ENCODE data around the gene UBE2F. TPM values are rescaled to one million over a fixed set of nuclear protein-coding genes. Genes with fewer than 3 reads are reported as not detected.

UBE2F gene
- total and polyA plus RNA-seq, 2 donors (not counting 1 experiment from before 2014, with no cell fraction given), result 53.7 to 113 TPM

DNA sequence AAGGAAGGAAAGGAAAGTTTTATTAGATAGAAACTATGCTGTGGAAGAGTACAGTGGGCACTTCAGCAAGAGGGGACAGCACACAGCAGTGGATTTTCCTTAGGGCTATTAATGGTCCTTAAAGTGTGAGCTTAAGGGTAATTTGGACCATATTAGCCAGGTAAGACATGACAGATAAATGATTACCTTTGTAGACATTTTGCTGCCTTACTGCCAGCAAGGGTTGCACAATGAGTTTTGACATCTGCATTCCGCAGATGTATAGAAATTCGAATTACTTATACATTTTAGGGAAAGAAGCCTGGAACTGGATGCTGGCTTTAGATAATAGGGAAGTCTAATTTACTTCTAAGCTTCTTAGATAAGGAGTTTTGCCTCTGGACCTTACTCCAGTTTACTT is 14.0 kb upstream of the UBE2F start:
- Histone ChIP-seq H3K79me2 (ENCODE audit: control insufficient read depth, insufficient read depth, low read length) (no peaks in the 10 kb centered on the region), H3K9me3 (ENCODE audit: control insufficient read depth, insufficient read depth, low read depth, low read length) (no peaks in the 10 kb centered on the region), H4K20me1 (ENCODE audit: control insufficient read depth, extremely low read depth, insufficient read depth, low read length) (no peaks in the 10 kb centered on the region), H3K36me3 (ENCODE audit: control insufficient read depth, insufficient read depth, low read length) (no peaks in the 10 kb centered on the region), H3K4me1 (ENCODE audit: control insufficient read depth, extremely low read depth, insufficient read depth, low read length) (no peaks in the 10 kb centered on the region), H3K9ac (ENCODE audit: insufficient read depth, low read length) (no peak overlapping the region), H3K4me2 (ENCODE audit: extremely low read depth, insufficient read depth, low read length) (no peak overlapping the region), H3K27ac (ENCODE audit: insufficient read depth, low read length) (no peak overlapping the region), H2AFZ (ENCODE audit: low read length) (no peak overlapping the region), H3K27me3 (ENCODE audit: control insufficient read depth, insufficient read depth, low read length) (peaks cover 20% of the 10 kb centered on the region), H3K4me3 (replicated peaks in 1 of 4; ENCODE audit: control extremely low read depth in 1 of 4, insufficient read depth in 1 of 4, low read depth in 3 of 4, low read length in 4 of 4) (no peak overlapping the region)
- DNase-seq (ENCODE audit: low read depth in 2 of 2), result no peak
- TF ChIP-seq, protein P1, sequence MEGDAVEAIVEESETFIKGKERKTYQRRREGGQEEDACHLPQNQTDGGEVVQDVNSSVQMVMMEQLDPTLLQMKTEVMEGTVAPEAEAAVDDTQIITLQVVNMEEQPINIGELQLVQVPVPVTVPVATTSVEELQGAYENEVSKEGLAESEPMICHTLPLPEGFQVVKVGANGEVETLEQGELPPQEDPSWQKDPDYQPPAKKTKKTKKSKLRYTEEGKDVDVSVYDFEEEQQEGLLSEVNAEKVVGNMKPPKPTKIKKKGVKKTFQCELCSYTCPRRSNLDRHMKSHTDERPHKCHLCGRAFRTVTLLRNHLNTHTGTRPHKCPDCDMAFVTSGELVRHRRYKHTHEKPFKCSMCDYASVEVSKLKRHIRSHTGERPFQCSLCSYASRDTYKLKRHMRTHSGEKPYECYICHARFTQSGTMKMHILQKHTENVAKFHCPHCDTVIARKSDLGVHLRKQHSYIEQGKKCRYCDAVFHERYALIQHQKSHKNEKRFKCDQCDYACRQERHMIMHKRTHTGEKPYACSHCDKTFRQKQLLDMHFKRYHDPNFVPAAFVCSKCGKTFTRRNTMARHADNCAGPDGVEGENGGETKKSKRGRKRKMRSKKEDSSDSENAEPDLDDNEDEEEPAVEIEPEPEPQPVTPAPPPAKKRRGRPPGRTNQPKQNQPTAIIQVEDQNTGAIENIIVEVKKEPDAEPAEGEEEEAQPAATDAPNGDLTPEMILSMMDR (conservative IDR thresholded peaks at IDR 0.05 in 1 of 2, IDR thresholded peaks at IDR 0.05 in 1 of 2; ENCODE audit: low read depth in 1 of 2, low read length in 2 of 2), result no peak
- no peak for TF ChIP-seq EZH2 (IDR thresholded peaks at IDR 0.05; ENCODE audit: low read length, missing control alignments)

DNA sequence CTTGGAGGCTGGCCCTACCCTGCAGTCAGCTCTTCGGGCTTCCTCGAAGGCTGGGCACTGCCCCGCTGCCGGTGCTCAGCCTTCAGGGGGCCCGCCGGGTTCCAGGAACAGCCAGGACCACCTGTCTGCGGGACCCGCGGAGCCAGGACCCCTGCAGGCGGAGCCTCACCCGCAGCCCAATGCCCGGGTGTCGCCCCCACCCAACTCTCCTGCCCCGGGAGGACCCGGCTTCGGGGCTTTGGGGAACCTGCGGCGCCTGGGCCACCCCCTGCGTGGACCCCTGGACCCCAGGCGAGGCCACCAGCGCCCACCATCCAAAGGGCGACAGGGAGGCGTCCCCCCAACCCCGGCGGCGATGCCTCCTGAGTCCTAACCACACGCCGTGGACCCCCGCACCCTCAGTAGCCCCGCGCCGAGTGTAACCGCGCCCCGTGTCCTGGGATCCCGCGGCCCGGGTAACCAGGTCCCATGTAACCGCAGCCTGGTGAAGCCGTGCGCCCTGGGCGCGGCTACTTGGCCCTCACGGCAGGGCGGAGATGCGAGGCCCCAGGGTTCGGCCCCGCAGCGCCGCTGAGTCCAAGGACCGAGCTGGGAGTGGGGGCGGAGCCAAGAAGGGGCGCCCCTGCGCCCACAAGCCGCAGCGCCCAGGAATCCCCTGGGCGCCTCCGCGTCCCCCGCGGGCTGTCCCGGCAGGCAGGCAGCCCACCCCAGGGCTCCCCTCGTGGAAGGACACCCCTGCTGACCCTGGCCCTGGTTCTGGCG is 11.0 kb upstream of the UBE2F start:
- Histone ChIP-seq H4K20me1 (ENCODE audit: control insufficient read depth, extremely low read depth, insufficient read depth, low read length) (no peaks in the 10 kb centered on the region), H3K9ac (ENCODE audit: insufficient read depth, low read length) (no peak overlapping the region), H3K27ac (ENCODE audit: insufficient read depth, low read length) (no peak overlapping the region), H3K9me3 (ENCODE audit: control insufficient read depth, insufficient read depth, low read depth, low read length) (no peaks in the 10 kb centered on the region), H3K4me2 (ENCODE audit: extremely low read depth, insufficient read depth, low read length) (peak overlapping the region; percentile 48), H3K4me3 (replicated peaks in 1 of 4; ENCODE audit: control extremely low read depth in 1 of 4, insufficient read depth in 1 of 4, low read depth in 3 of 4, low read length in 4 of 4) (peak overlapping the region in 1 of 4 experiments; percentile 42), H3K4me1 (ENCODE audit: control insufficient read depth, extremely low read depth, insufficient read depth, low read length) (no peaks in the 10 kb centered on the region), H3K27me3 (ENCODE audit: control insufficient read depth, insufficient read depth, low read length) (peaks cover 20% of the 10 kb centered on the region), H2AFZ (ENCODE audit: low read length) (no peak overlapping the region), H3K79me2 (ENCODE audit: control insufficient read depth, insufficient read depth, low read length) (no peaks in the 10 kb centered on the region), H3K36me3 (ENCODE audit: control insufficient read depth, insufficient read depth, low read length) (no peaks in the 10 kb centered on the region)
- TF ChIP-seq, protein P1 (conservative IDR thresholded peaks at IDR 0.05 in 1 of 2, IDR thresholded peaks at IDR 0.05 in 1 of 2; ENCODE audit: low read depth in 1 of 2, low read length in 2 of 2), result no peak
- no peak for TF ChIP-seq EZH2 (IDR thresholded peaks at IDR 0.05; ENCODE audit: low read length, missing control alignments)
- DNase-seq (ENCODE audit: low read depth in 2 of 2), result peak in 1 of 2 donors; percentile 15

DNA sequence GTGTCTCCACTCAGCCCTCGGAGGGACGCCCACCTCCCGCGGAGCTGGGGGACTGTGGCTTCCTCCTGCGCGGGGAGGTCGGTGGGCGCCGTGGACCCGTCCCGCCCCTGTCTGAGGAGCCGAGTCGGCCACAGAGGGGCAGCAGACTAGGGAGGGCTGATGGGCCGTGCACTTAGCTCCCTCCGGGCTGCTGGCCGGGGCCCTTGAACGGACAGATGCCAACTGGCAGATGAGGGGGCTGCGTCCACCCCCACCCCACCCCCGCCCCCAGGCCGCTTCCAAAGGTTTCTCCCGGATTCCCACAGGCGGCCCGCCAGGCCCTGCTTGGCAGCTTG is 10.4 kb upstream of the UBE2F start:
- Histone ChIP-seq H3K4me1 (ENCODE audit: control insufficient read depth, extremely low read depth, insufficient read depth, low read length) (no peaks in the 10 kb centered on the region), H2AFZ (ENCODE audit: low read length) (no peak overlapping the region), H4K20me1 (ENCODE audit: control insufficient read depth, extremely low read depth, insufficient read depth, low read length) (no peaks in the 10 kb centered on the region), H3K9ac (ENCODE audit: insufficient read depth, low read length) (no peak overlapping the region), H3K36me3 (ENCODE audit: control insufficient read depth, insufficient read depth, low read length) (no peaks in the 10 kb centered on the region), H3K9me3 (ENCODE audit: control insufficient read depth, insufficient read depth, low read depth, low read length) (no peaks in the 10 kb centered on the region), H3K27ac (ENCODE audit: insufficient read depth, low read length) (no peak overlapping the region), H3K27me3 (ENCODE audit: control insufficient read depth, insufficient read depth, low read length) (peaks cover 23% of the 10 kb centered on the region), H3K4me3 (replicated peaks in 1 of 4; ENCODE audit: control extremely low read depth in 1 of 4, insufficient read depth in 1 of 4, low read depth in 3 of 4, low read length in 4 of 4) (peak overlapping the region in 1 of 4 experiments; percentile 42), H3K4me2 (ENCODE audit: extremely low read depth, insufficient read depth, low read length) (peak overlapping the region; percentile 48), H3K79me2 (ENCODE audit: control insufficient read depth, insufficient read depth, low read length) (no peaks in the 10 kb centered on the region)
- DNase-seq (ENCODE audit: low read depth in 2 of 2), result no peak
- TF ChIP-seq, protein P1 (conservative IDR thresholded peaks at IDR 0.05 in 1 of 2, IDR thresholded peaks at IDR 0.05 in 1 of 2; ENCODE audit: low read depth in 1 of 2, low read length in 2 of 2), result no peak
- no peak for TF ChIP-seq EZH2 (IDR thresholded peaks at IDR 0.05; ENCODE audit: low read length, missing control alignments)

All from fibroblast of lung (primary cell).